GM23338 (cell line): ENCODE data around the gene DLG2. TPM values are rescaled to one million over a fixed set of nuclear protein-coding genes. Genes with fewer than 3 reads are reported as not detected.

Experiments used
- ATAC-seq: fragments of 200-7000 bp; cut with Tn5 transposase; 3 replicates; pipeline ENCODE4 v1.9.1; 2020
- DNase-seq: peaks from one replicate; pipeline ENCODE4 v3.0.0-alpha.2; 2015; ENCODE audit warnings: low spot score
- H2AFZ ChIP-seq: fragments of 200-600 bp; sonication (generic); 2 replicates; pipeline ENCODE4 v1.8.0; 2016; ENCODE audit warnings: antibody characterized with exemption, mild to moderate bottlenecking, moderate library complexity
- H3F3A ChIP-seq: fragments of 200-600 bp; sonication (generic); replicated peaks from 2 replicates; pipeline ENCODE4 v1.8.0; 2017; ENCODE audit warnings: antibody characterized with exemption, mixed run types, low read depth
- H3K27ac ChIP-seq: fragments of 200-600 bp; sonication (generic); 2 replicates; pipeline ENCODE4 v1.6.1; 2016; ENCODE audit warnings: low read depth
- H3K27me3 ChIP-seq: fragments of 200-600 bp; sonication (generic); 2 replicates; pipeline ENCODE4 v1.8.0; 2016; ENCODE audit warnings: mild to moderate bottlenecking, mixed run types, moderate library complexity; ENCODE audit not compliant: insufficient read depth
- H3K36me3 ChIP-seq: fragments of 200-600 bp; sonication (generic); 2 replicates; pipeline ENCODE4 v1.8.0; 2016; ENCODE audit warnings: mild to moderate bottlenecking; ENCODE audit not compliant: insufficient read depth
- H3K4me1 ChIP-seq: fragments of 200-600 bp; sonication (generic); 2 replicates; pipeline ENCODE4 v1.8.0; 2016; ENCODE audit warnings: mild to moderate bottlenecking, moderate library complexity; ENCODE audit not compliant: insufficient read depth
- H3K4me2 ChIP-seq: fragments of 200-600 bp; sonication (generic); 2 replicates; pipeline ENCODE4 v1.7.1; 2017; ENCODE audit warnings: mixed run types
- H3K4me3 ChIP-seq: fragments of 200-600 bp; sonication (generic); 2 replicates; pipeline ENCODE4 v1.6.1; 2016; ENCODE audit warnings: mixed run types
- H3K79me2 ChIP-seq: fragments of 200-600 bp; sonication (generic); replicated peaks from 2 replicates; pipeline ENCODE4 v1.8.0; 2017; ENCODE audit warnings: mild to moderate bottlenecking; ENCODE audit not compliant: insufficient read depth
- H3K9me2 ChIP-seq: fragments of 200-600 bp; sonication (generic); 2 replicates; pipeline ENCODE4 v1.8.0; 2017; ENCODE audit not compliant: insufficient read depth
- H4K20me1 ChIP-seq: fragments of 200-600 bp; sonication (generic); replicated peaks from 2 replicates; pipeline ENCODE4 v1.8.0; 2017; ENCODE audit warnings: mild to moderate bottlenecking; ENCODE audit not compliant: insufficient read depth
- H3K27ac Mint-ChIP-seq: 2 replicates; pipeline ENCODE4 v1.8.0; 2020; ENCODE audit warnings: inconsistent platforms, mild to moderate bottlenecking, moderate library complexity, mixed read lengths
- H3K27me3 Mint-ChIP-seq: 3 replicates; pipeline ENCODE4 v1.8.0; 2022; ENCODE audit warnings: low read depth, mild to moderate bottlenecking, moderate library complexity, mixed read lengths, inconsistent platforms; ENCODE audit not compliant: insufficient read depth, poor library complexity
- H3K36me3 Mint-ChIP-seq: 3 replicates; pipeline ENCODE4 v1.8.0; 2021; ENCODE audit warnings: low read depth, mild to moderate bottlenecking, inconsistent platforms, moderate library complexity, mixed read lengths
- H3K4me1 Mint-ChIP-seq: 3 replicates; pipeline ENCODE4 v1.8.0; 2020; ENCODE audit warnings: mild to moderate bottlenecking, inconsistent platforms, mixed read lengths
- H3K4me3 Mint-ChIP-seq: 3 replicates; pipeline ENCODE4 v1.8.0; 2021; ENCODE audit warnings: moderate library complexity, mild to moderate bottlenecking, inconsistent platforms, mixed read lengths
- H3K9me3 Mint-ChIP-seq: 3 replicates; pipeline ENCODE4 v1.8.0; 2020; ENCODE audit warnings: moderate library complexity, mild to moderate bottlenecking, inconsistent platforms, mixed read lengths
- EZH2 ChIP-seq: fragments of 200-600 bp; sonication (generic); IDR thresholded peaks from one replicate; pipeline ENCODE4 v1.8.0; 2017; ENCODE audit warnings: antibody characterized with exemption, mild to moderate bottlenecking, low read depth; ENCODE audit not compliant: unreplicated experiment
- JUNB ChIP-seq: IDR thresholded peaks from one replicate; pipeline ENCODE4 v1.6.1; 2016; ENCODE audit warnings: antibody characterized with exemption; ENCODE audit not compliant: unreplicated experiment
- NANOG ChIP-seq: IDR thresholded peaks from 2 replicates; pipeline ENCODE4 v1.6.1; 2016; ENCODE audit warnings: antibody characterized with exemption, borderline replicate concordance
- STAT1 ChIP-seq: IDR thresholded peaks from one replicate; pipeline ENCODE4 v1.6.1; 2016; ENCODE audit warnings: antibody characterized with exemption; ENCODE audit not compliant: unreplicated experiment
- ZNF331 ChIP-seq: fragments of 250-450 bp; sonication (Bioruptor Pico); IDR thresholded peaks from 2 replicates; pipeline ENCODE4 v1.5.0; 2020; ENCODE audit warnings: low read depth, mild to moderate bottlenecking, moderate library complexity
- polyA plus RNA-seq: library from polyadenylated mRNA; unstranded; fragments of >200 nt; fragmentation: Nextera tagmentation; extraction: Ambion mirVana; gene quantifications from 2 replicates; pipeline ENCODE4 v1.2.1, GENCODE V29; 2016
- total RNA-seq: library from RNA; depleted of rRNA; stranded (reverse); fragments of >200 nt; shearing (Covaris generic); gene quantifications from 2 replicates; pipeline ENCODE4 v1.2.3, GENCODE V29; 2014
- TF ChIP-seq, protein P1 (sequence below): fragments of 250-450 bp; sonication (Bioruptor Pico); IDR thresholded peaks from 2 replicates; pipeline ENCODE4 v1.5.0; 2020; ENCODE audit warnings: mild to moderate bottlenecking, moderate library complexity
- TF ChIP-seq, protein P2 (sequence below): IDR thresholded peaks from one replicate; pipeline ENCODE4 v1.6.1; 2018; ENCODE audit warnings: antibody characterized with exemption; ENCODE audit not compliant: unreplicated experiment

The DLG2 gene
- total and polyA plus RNA-seq, 2 experiments from 2014 or later = 19.8 to 21.5 TPM

- no peak overlapping the region for H3K27ac Mint-ChIP-seq
- H3F3A ChIP-seq = no peaks in the 10 kb centered on the region
- H3K36me3 Mint-ChIP-seq = no peaks in the 10 kb centered on the region
These were observed 2217.3 kb downstream of the DLG2 start for GRCh38 chr11:83409891-83410290.

More at GRCh38 chr11:83409891-83410290, 2217.3 kb downstream of the DLG2 start:
- Histone ChIP-seq H3K4me3 (no peak overlapping the region), H3K4me1 (no peaks in the 10 kb centered on the region), H4K20me1 (no peaks in the 10 kb centered on the region), H3K27me3 (no peaks in the 10 kb centered on the region), H3K4me2 (no peak overlapping the region), H3K9me2 (no peaks in the 10 kb centered on the region), H3K79me2 (no peaks in the 10 kb centered on the region), H2AFZ (no peak overlapping the region), H3K36me3 (no peaks in the 10 kb centered on the region), H3K27ac (no peak overlapping the region)
- TF ChIP-seq STAT1 (no peak), JUNB (no peak), NANOG (no peak), EZH2 (no peak), ZNF331 (no peak)
- TF ChIP-seq, protein P1, sequence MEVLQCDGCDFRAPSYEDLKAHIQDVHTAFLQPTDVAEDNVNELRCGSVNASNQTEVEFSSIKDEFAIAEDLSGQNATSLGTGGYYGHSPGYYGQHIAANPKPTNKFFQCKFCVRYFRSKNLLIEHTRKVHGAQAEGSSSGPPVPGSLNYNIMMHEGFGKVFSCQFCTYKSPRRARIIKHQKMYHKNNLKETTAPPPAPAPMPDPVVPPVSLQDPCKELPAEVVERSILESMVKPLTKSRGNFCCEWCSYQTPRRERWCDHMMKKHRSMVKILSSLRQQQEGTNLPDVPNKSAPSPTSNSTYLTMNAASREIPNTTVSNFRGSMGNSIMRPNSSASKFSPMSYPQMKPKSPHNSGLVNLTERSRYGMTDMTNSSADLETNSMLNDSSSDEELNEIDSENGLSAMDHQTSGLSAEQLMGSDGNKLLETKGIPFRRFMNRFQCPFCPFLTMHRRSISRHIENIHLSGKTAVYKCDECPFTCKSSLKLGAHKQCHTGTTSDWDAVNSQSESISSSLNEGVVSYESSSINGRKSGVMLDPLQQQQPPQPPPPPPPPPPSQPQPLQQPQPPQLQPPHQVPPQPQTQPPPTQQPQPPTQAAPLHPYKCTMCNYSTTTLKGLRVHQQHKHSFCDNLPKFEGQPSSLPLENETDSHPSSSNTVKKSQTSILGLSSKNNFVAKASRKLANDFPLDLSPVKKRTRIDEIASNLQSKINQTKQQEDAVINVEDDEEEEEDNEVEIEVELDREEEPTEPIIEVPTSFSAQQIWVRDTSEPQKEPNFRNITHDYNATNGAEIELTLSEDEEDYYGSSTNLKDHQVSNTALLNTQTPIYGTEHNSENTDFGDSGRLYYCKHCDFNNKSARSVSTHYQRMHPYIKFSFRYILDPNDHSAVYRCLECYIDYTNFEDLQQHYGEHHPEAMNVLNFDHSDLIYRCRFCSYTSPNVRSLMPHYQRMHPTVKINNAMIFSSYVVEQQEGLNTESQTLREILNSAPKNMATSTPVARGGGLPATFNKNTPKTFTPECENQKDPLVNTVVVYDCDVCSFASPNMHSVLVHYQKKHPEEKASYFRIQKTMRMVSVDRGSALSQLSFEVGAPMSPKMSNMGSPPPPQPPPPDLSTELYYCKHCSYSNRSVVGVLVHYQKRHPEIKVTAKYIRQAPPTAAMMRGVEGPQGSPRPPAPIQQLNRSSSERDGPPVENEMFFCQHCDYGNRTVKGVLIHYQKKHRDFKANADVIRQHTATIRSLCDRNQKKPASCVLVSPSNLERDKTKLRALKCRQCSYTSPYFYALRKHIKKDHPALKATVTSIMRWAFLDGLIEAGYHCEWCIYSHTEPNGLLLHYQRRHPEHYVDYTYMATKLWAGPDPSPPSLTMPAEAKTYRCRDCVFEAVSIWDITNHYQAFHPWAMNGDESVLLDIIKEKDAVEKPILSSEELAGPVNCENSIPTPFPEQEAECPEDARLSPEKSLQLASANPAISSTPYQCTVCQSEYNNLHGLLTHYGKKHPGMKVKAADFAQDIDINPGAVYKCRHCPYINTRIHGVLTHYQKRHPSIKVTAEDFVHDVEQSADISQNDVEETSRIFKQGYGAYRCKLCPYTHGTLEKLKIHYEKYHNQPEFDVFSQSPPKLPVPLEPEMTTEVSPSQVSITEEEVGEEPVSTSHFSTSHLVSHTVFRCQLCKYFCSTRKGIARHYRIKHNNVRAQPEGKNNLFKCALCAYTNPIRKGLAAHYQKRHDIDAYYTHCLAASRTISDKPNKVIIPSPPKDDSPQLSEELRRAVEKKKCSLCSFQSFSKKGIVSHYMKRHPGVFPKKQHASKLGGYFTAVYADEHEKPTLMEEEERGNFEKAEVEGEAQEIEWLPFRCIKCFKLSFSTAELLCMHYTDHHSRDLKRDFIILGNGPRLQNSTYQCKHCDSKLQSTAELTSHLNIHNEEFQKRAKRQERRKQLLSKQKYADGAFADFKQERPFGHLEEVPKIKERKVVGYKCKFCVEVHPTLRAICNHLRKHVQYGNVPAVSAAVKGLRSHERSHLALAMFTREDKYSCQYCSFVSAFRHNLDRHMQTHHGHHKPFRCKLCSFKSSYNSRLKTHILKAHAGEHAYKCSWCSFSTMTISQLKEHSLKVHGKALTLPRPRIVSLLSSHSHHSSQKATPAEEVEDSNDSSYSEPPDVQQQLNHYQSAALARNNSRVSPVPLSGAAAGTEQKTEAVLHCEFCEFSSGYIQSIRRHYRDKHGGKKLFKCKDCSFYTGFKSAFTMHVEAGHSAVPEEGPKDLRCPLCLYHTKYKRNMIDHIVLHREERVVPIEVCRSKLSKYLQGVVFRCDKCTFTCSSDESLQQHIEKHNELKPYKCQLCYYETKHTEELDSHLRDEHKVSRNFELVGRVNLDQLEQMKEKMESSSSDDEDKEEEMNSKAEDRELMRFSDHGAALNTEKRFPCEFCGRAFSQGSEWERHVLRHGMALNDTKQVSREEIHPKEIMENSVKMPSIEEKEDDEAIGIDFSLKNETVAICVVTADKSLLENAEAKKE (CRISPR knock-in tag) = no peak
- TF ChIP-seq, protein P2, sequence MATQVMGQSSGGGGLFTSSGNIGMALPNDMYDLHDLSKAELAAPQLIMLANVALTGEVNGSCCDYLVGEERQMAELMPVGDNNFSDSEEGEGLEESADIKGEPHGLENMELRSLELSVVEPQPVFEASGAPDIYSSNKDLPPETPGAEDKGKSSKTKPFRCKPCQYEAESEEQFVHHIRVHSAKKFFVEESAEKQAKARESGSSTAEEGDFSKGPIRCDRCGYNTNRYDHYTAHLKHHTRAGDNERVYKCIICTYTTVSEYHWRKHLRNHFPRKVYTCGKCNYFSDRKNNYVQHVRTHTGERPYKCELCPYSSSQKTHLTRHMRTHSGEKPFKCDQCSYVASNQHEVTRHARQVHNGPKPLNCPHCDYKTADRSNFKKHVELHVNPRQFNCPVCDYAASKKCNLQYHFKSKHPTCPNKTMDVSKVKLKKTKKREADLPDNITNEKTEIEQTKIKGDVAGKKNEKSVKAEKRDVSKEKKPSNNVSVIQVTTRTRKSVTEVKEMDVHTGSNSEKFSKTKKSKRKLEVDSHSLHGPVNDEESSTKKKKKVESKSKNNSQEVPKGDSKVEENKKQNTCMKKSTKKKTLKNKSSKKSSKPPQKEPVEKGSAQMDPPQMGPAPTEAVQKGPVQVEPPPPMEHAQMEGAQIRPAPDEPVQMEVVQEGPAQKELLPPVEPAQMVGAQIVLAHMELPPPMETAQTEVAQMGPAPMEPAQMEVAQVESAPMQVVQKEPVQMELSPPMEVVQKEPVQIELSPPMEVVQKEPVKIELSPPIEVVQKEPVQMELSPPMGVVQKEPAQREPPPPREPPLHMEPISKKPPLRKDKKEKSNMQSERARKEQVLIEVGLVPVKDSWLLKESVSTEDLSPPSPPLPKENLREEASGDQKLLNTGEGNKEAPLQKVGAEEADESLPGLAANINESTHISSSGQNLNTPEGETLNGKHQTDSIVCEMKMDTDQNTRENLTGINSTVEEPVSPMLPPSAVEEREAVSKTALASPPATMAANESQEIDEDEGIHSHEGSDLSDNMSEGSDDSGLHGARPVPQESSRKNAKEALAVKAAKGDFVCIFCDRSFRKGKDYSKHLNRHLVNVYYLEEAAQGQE = no peak
- H3K27me3 Mint-ChIP-seq = no peaks in the 10 kb centered on the region
- H3K4me3 Mint-ChIP-seq = no peak overlapping the region
- ATAC-seq (no peak), DNase-seq (no peak)
- no peaks in the 10 kb centered on the region; the same call in 2 of the 3 replicates for H3K9me3 Mint-ChIP-seq
- no peaks in the 10 kb centered on the region for H3K4me1 Mint-ChIP-seq
